NCI-H524 (cell line): ENCODE measurements around the gene SIGLEC11.
"Not testable (repeated sequence)": the region's sequence is repeated elsewhere in the genome, so short reads cannot be mapped to it uniquely, and the experiment has no call there.

ENCODE experiments used
- DNase-seq, 2 experiments: peaks; one replicate each; lab custom pipeline; 2025; lab: John Stamatoyannopoulos, UW

Gene SIGLEC11

GRCh38 chr19:49926515-49926914 is 34.5 kb downstream of the SIGLEC11 start:
- no peak for DNase-seq

- no peak for DNase-seq
Observed at GRCh38 chr19:49925486-49925885, 35.5 kb downstream of the SIGLEC11 start.

GRCh38 chr19:49924881-49925210 is 36.1 kb downstream of the SIGLEC11 start:
- DNase-seq, result not testable (repeated sequence)

- DNase-seq, result no peak
Observed at GRCh38 chr19:49924004-49924880, 36.7 kb downstream of the SIGLEC11 start.

- no peak for DNase-seq
Observed at GRCh38 chr19:49923055-49924003, 37.6 kb downstream of the SIGLEC11 start.

GRCh38 chr19:49921871-49922795 is 38.8 kb downstream of the SIGLEC11 start:
- no peak for DNase-seq

GRCh38 chr19:49920624-49921363 is 40.2 kb downstream of the SIGLEC11 start:
- no peak for DNase-seq

- no peak for DNase-seq
Observed at GRCh38 chr19:49918089-49918488, 42.9 kb downstream of the SIGLEC11 start.

GRCh38 chr19:49916839-49917733 is 43.9 kb downstream of the SIGLEC11 start:
- DNase-seq, result peak in 1 of 2 experiments; percentile 15

- DNase-seq, result no peak
Observed at GRCh38 chr19:49915271-49915670, 45.7 kb downstream of the SIGLEC11 start.

- DNase-seq, result no peak
Observed at GRCh38 chr19:49913720-49914119, 47.3 kb downstream of the SIGLEC11 start.

- no peak for DNase-seq
Observed at GRCh38 chr19:49912965-49913685, 47.8 kb downstream of the SIGLEC11 start.

- no peak for DNase-seq
Observed at GRCh38 chr19:49911381-49912145, 49.4 kb downstream of the SIGLEC11 start.

GRCh38 chr19:49910179-49910578 is 50.8 kb downstream of the SIGLEC11 start:
- DNase-seq, result no peak

- DNase-seq, result no peak
Observed at GRCh38 chr19:49908480-49909420, 52.2 kb downstream of the SIGLEC11 start.

- DNase-seq, result no peak
Observed at GRCh38 chr19:49907745-49908446, 53.1 kb downstream of the SIGLEC11 start.
